AG10803 (cell line): ENCODE measurements around the gene CGB5.
"Not testable (repeated sequence)": the region's sequence is repeated elsewhere in the genome, so short reads cannot be mapped to it uniquely, and the experiment has no call there.

ENCODE experiments used
- DNase-seq: peaks from one replicate; pipeline ENCODE4 v3.0.0; 2010; ENCODE audit warnings: low read depth
- H3K4me3 ChIP-seq: 2 replicates; pipeline ENCODE4 v1.5.1; 2011; ENCODE audit warnings: mild to moderate bottlenecking, low read length, control low read depth
- TF ChIP-seq, protein P1 (sequence below): conservative IDR thresholded peaks from 2 replicates; pipeline ENCODE4 v1.5.1; 2011; ENCODE audit warnings: mild to moderate bottlenecking, low read length, control low read depth, inconsistent platforms

Gene CGB5

GRCh38 chr19:49067554-49067953 lies 23.9 kb downstream of the CGB5 start:
- TF ChIP-seq, protein P1, sequence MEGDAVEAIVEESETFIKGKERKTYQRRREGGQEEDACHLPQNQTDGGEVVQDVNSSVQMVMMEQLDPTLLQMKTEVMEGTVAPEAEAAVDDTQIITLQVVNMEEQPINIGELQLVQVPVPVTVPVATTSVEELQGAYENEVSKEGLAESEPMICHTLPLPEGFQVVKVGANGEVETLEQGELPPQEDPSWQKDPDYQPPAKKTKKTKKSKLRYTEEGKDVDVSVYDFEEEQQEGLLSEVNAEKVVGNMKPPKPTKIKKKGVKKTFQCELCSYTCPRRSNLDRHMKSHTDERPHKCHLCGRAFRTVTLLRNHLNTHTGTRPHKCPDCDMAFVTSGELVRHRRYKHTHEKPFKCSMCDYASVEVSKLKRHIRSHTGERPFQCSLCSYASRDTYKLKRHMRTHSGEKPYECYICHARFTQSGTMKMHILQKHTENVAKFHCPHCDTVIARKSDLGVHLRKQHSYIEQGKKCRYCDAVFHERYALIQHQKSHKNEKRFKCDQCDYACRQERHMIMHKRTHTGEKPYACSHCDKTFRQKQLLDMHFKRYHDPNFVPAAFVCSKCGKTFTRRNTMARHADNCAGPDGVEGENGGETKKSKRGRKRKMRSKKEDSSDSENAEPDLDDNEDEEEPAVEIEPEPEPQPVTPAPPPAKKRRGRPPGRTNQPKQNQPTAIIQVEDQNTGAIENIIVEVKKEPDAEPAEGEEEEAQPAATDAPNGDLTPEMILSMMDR = no peak
- no peak overlapping the region for H3K4me3 ChIP-seq
- no peak for DNase-seq

- H3K4me3 ChIP-seq = no peak overlapping the region
- TF ChIP-seq, protein P1 = no peak
- DNase-seq = no peak
Measured at GRCh38 chr19:49069026-49069425, 25.4 kb downstream of the CGB5 start.

- no peak for DNase-seq
- H3K4me3 ChIP-seq = no peak overlapping the region
- TF ChIP-seq, protein P1 = no peak
Measured at GRCh38 chr19:49070416-49070815, 26.8 kb downstream of the CGB5 start.

GRCh38 chr19:49071860-49072547 lies 28.4 kb downstream of the CGB5 start:
- H3K4me3 ChIP-seq = no peak overlapping the region
- DNase-seq = no peak
- TF ChIP-seq, protein P1 = no peak

DNA sequence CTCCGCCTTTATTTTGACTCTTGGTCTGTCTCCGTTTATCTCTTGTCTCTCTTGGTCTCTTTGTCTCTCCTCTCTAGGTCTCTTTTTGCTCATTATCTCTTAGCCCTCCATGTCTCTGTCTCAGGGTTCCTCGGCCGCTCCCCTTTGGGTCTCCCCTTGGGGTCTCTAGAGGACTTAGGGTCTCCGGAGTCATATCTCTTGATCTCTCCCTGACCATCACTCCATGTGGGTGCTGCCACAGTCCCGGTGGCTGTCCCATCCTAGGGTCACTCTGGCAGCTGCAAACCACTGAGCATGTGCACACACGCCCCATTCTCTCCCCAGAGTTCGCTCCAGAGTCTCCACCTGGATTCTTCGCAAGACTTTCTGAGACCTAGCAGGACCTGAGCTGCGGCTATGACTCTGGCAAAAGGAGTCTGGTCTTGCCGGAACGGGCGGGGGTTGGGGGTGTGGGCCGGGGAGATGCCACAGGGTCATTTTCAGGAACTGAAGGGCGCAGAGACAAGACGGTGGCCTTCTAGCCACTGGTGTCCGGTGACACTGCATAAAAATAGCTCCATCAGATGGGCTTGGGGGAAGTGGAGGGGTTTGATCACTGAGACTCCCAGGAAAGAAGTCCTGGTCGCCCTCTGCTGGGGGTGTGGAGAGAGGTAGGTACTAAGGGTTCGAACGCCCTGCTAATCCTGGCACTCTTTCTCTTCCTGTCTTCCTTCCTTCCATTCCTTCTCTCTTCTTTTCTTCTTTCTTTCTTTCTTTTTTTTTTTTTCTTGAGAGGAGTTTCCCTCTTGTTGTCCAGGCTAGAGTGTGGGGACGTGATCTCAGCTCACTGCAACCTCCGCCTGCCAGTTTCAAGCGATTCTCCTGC lies 30.1 kb downstream of the CGB5 start:
- no peak for DNase-seq
- TF ChIP-seq, protein P1 = peak; percentile 42
- no peak overlapping the region for H3K4me3 ChIP-seq

GRCh38 chr19:49074869-49075268 lies 31.2 kb downstream of the CGB5 start:
- not testable (repeated sequence) for H3K4me3 ChIP-seq
- DNase-seq = peak; percentile 67
- TF ChIP-seq, protein P1 = peak; percentile 60
